Measurements from ENCODE around the gene INSRR. TPM values are rescaled to one million over a fixed set of nuclear protein-coding genes. Genes with fewer than 3 reads are reported as not detected.

INSRR gene
- polyA plus RNA-seq, 2 donors: 0.01 TPM; not detected in 1

- 23 to 25% methylated on average over 5 of the region's 5 CpGs for whole genome bisulfite sequencing, 2 donors
- peaks cover 0 to 3% of the 10 kb centered on the region in 2 donors for H3K9me3 ChIP-seq (ENCODE audit: control insufficient read depth in 2 of 2, insufficient read depth in 1 of 2, low read depth in 1 of 2, low read length in 1 of 2)
- no peak overlapping the region for H3K27ac ChIP-seq (ENCODE audit: low read depth in 2 of 2, low read length in 1 of 2)
- H3K27me3 ChIP-seq (ENCODE audit: control insufficient read depth in 1 of 2, insufficient read depth in 2 of 2, low read length in 2 of 2): peaks cover 3 to 10% of the 10 kb centered on the region in 2 donors
- H3K36me3 ChIP-seq (ENCODE audit: control insufficient read depth in 2 of 2, insufficient read depth in 2 of 2, low read length in 1 of 2): no peaks in the 10 kb centered on the region
- H3K4me1 ChIP-seq (ENCODE audit: control insufficient read depth in 2 of 2, insufficient read depth in 2 of 2, low read length in 1 of 2): peaks cover 3 to 9% of the 10 kb centered on the region in 2 donors
- no peak overlapping the region for H3K4me3 ChIP-seq (ENCODE audit: low read depth in 1 of 2, low read length in 2 of 2)
Measured at GRCh38 chr1:156858555-156858956, 361 bp downstream of the INSRR start.

DNA sequence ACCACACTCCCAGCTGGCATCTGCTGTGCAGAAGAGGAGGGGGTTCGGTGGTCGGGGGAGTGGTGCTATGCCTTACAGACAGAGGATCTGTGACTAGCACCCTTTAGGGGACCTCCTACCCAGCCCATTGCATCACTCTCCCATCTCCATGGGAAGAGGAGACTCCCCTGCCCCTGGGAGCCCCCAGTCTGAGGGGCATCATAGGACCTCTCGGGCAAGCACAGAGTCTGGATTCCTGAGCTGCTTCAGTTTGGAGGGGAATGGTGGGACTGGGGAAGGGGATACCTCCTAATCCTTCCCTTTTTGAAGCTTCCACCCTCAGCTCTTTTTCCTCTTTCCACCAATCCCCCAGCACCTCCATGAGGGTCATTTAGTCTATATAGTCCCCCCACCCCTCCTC lies 1.4 kb downstream of the INSRR start:
- Histone ChIP-seq H3K27ac (ENCODE audit: low read depth in 2 of 2, low read length in 1 of 2) (no peak overlapping the region), H3K27me3 (ENCODE audit: control insufficient read depth in 1 of 2, insufficient read depth in 2 of 2, low read length in 2 of 2) (peaks cover 3 to 10% of the 10 kb centered on the region in 2 donors), H3K4me3 (ENCODE audit: low read depth in 1 of 2, low read length in 2 of 2) (no peak overlapping the region), H3K9me3 (ENCODE audit: control insufficient read depth in 2 of 2, insufficient read depth in 1 of 2, low read depth in 1 of 2, low read length in 1 of 2) (peaks cover 0 to 4% of the 10 kb centered on the region in 2 donors), H3K4me1 (ENCODE audit: control insufficient read depth in 2 of 2, insufficient read depth in 2 of 2, low read length in 1 of 2) (peaks cover 3 to 9% of the 10 kb centered on the region in 2 donors), H3K36me3 (ENCODE audit: control insufficient read depth in 2 of 2, insufficient read depth in 2 of 2, low read length in 1 of 2) (no peaks in the 10 kb centered on the region)
- WGBS, 2 donors: 54 to 65% methylated on average over 3 of the region's 3 CpGs

DNA sequence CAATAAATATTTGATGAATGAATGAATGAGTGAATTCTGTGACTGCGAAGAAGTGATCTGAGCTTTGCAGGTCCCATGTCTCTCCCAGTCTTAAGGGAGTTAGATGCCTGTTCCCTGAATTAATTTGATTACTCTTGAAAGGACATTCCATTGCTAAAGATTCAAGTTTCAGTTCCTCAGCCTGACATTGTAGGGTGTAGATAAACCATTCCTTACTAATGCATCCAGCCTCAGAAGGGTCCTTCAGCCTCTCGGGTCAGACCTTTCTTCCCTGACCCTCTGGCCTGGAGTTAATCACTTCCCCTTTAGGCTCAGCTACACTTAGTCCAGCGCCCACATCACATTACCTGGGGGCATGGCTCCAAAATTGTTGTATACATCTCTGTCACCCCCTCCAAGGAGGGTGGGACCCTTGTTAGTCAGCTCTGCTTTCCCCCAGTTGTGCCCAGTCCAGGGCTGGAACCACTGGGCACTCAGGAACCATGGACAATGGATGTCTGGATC lies 2.6 kb downstream of the INSRR start:
- 75 to 77% methylated on average over 3 of the region's 3 CpGs for WGBS, 2 donors
- Histone ChIP-seq H3K27ac (ENCODE audit: low read depth in 2 of 2, low read length in 1 of 2) (no peak overlapping the region), H3K36me3 (ENCODE audit: control insufficient read depth in 2 of 2, insufficient read depth in 2 of 2, low read length in 1 of 2) (no peaks in the 10 kb centered on the region), H3K4me3 (ENCODE audit: low read depth in 1 of 2, low read length in 2 of 2) (no peak overlapping the region), H3K9me3 (ENCODE audit: control insufficient read depth in 2 of 2, insufficient read depth in 1 of 2, low read depth in 1 of 2, low read length in 1 of 2) (peaks cover 0 to 4% of the 10 kb centered on the region in 2 donors), H3K4me1 (ENCODE audit: control insufficient read depth in 2 of 2, insufficient read depth in 2 of 2, low read length in 1 of 2) (peaks cover 7 to 14% of the 10 kb centered on the region in 2 donors), H3K27me3 (ENCODE audit: control insufficient read depth in 1 of 2, insufficient read depth in 2 of 2, low read length in 2 of 2) (peaks cover 3 to 5% of the 10 kb centered on the region in 2 donors)

DNA sequence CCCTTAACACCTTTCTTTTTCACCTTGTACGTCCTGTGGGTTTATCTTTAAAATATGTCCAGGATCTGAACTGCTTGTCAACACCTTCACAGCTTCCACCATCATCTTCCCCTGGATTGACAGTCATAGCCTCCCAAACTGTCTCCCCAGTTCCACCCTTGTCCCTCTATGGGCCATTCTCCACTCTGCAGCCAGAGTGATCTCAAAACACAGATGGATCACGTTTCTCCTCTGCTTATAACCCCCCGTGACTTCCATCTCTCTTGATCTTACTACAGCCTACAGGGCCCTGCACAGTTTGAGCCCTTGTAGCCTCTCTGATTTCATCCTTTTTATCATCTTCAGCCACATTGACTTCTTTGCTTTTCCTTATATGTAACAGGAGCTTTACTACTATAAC lies 4.3 kb downstream of the INSRR start:
- Histone ChIP-seq H3K36me3 (ENCODE audit: control insufficient read depth in 2 of 2, insufficient read depth in 2 of 2, low read length in 1 of 2) (no peaks in the 10 kb centered on the region), H3K9me3 (ENCODE audit: control insufficient read depth in 2 of 2, insufficient read depth in 1 of 2, low read depth in 1 of 2, low read length in 1 of 2) (peaks cover 0 to 4% of the 10 kb centered on the region in 2 donors), H3K27me3 (ENCODE audit: control insufficient read depth in 1 of 2, insufficient read depth in 2 of 2, low read length in 2 of 2) (peaks cover 3 to 5% of the 10 kb centered on the region in 2 donors), H3K4me1 (ENCODE audit: control insufficient read depth in 2 of 2, insufficient read depth in 2 of 2, low read length in 1 of 2) (peaks cover 5 to 8% of the 10 kb centered on the region in 2 donors), H3K27ac (ENCODE audit: low read depth in 2 of 2, low read length in 1 of 2) (no peak overlapping the region), H3K4me3 (ENCODE audit: low read depth in 1 of 2, low read length in 2 of 2) (no peak overlapping the region)
- 58 to 71% methylated on average over 3 of the region's 3 CpGs for WGBS, 2 donors

DNA sequence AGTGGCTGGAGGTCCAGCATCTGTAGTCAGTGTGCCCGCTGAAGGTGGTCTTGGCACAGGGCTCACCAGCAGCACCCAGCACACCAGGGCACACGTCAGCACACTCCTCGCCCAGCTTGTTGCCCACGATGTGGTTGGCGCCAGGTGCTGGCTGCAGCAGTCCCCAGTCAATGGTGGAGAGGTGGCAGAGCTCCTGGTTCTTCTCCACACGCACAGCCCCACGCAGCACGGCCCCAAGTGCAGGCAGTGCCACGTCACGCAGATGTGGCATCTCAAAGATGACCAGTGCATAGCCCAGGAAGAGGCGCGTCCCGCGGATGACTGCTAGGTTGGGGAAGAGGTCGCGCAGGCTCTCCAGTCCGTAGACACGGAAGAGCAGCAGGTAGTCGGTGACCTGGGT lies 5.2 kb downstream of the INSRR start:
- H3K27me3 ChIP-seq (ENCODE audit: control insufficient read depth in 1 of 2, insufficient read depth in 2 of 2, low read length in 2 of 2): peaks cover 3% of the 10 kb centered on the region in 2 donors
- no peak overlapping the region for H3K4me3 ChIP-seq (ENCODE audit: low read depth in 1 of 2, low read length in 2 of 2)
- H3K9me3 ChIP-seq (ENCODE audit: control insufficient read depth in 2 of 2, insufficient read depth in 1 of 2, low read depth in 1 of 2, low read length in 1 of 2): peaks cover 0 to 4% of the 10 kb centered on the region in 2 donors
- H3K36me3 ChIP-seq (ENCODE audit: control insufficient read depth in 2 of 2, insufficient read depth in 2 of 2, low read length in 1 of 2): no peaks in the 10 kb centered on the region
- no peak overlapping the region for H3K27ac ChIP-seq (ENCODE audit: low read depth in 2 of 2, low read length in 1 of 2)
- H3K4me1 ChIP-seq (ENCODE audit: control insufficient read depth in 2 of 2, insufficient read depth in 2 of 2, low read length in 1 of 2): peaks cover 4 to 8% of the 10 kb centered on the region in 2 donors
- WGBS, 2 donors: 95 to 96% methylated on average over 19 of the region's 19 CpGs

DNA sequence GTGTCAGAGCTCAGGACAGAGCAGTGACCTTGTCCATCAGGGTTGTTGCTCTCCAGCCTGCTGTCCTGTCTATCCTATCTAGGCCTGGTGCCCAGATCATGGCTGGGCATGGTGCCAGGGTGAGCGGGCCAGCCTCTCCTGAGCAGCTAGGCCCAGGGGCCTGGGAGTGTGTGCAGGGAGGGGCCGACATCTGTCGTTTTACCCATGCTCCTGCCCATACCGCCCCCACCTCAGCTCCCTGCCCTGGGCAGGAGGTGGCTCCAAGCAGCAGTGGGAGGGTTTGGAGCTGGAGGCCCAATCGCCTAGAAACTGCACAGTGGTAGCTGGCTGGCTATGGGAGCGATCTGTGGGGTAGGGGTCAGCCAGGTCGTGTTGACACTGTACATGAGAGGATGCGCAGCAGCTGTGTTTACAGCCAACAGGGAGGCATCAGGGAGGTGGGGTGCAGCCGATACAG lies 6.5 kb downstream of the INSRR start:
- Histone ChIP-seq H3K4me3 (ENCODE audit: low read depth in 1 of 2, low read length in 2 of 2) (no peak overlapping the region), H3K9me3 (ENCODE audit: control insufficient read depth in 2 of 2, insufficient read depth in 1 of 2, low read depth in 1 of 2, low read length in 1 of 2) (peaks cover 0 to 4% of the 10 kb centered on the region in 2 donors), H3K4me1 (ENCODE audit: control insufficient read depth in 2 of 2, insufficient read depth in 2 of 2, low read length in 1 of 2) (peaks cover 4 to 8% of the 10 kb centered on the region in 2 donors), H3K27me3 (ENCODE audit: control insufficient read depth in 1 of 2, insufficient read depth in 2 of 2, low read length in 2 of 2) (peaks cover 0 to 4% of the 10 kb centered on the region in 2 donors), H3K36me3 (ENCODE audit: control insufficient read depth in 2 of 2, insufficient read depth in 2 of 2, low read length in 1 of 2) (no peaks in the 10 kb centered on the region), H3K27ac (ENCODE audit: low read depth in 2 of 2, low read length in 1 of 2) (no peak overlapping the region)
- 39 to 43% methylated on average over 9 of the region's 9 CpGs for WGBS, 2 donors

DNA sequence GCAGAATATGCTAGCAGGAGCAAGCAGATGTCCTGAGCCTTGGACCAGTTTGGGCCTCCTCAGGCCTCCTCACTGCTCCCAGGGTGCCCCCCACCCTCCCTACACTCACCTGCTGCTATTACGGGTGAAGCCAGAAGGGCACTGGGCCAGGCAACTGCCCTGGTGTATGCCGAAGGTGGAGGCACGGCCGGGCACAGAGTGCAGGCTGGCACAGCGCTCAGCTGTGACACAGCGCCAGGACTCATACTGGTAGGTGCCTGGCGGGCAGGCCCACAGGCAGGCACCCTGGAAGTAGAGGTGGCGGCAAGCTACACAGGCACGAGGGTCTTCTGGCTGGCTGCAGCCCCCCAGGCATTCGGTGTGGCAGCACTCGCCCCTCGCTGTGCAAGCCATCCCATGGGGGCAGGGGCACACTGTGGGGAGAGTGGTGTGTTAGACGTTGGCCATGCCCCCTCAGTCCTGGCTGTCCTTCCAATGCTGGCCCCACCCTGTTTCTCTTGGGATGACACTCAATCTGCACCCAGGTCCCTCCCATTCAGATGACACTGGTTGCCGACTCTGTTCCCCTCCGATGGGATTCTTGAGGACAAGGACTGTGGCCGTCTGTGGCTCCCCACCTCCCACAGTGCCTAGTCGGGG lies 7.0 kb downstream of the INSRR start:
- Histone ChIP-seq H3K9me3 (ENCODE audit: control insufficient read depth in 2 of 2, insufficient read depth in 1 of 2, low read depth in 1 of 2, low read length in 1 of 2) (peaks cover 0 to 4% of the 10 kb centered on the region in 2 donors), H3K36me3 (ENCODE audit: control insufficient read depth in 2 of 2, insufficient read depth in 2 of 2, low read length in 1 of 2) (no peaks in the 10 kb centered on the region), H3K27me3 (ENCODE audit: control insufficient read depth in 1 of 2, insufficient read depth in 2 of 2, low read length in 2 of 2) (peaks cover 0 to 4% of the 10 kb centered on the region in 2 donors), H3K4me1 (ENCODE audit: control insufficient read depth in 2 of 2, insufficient read depth in 2 of 2, low read length in 1 of 2) (peaks cover 4 to 8% of the 10 kb centered on the region in 2 donors), H3K4me3 (ENCODE audit: low read depth in 1 of 2, low read length in 2 of 2) (no peak overlapping the region), H3K27ac (ENCODE audit: low read depth in 2 of 2, low read length in 1 of 2) (no peak overlapping the region)
- WGBS, 2 donors: 51 to 57% methylated on average over 17 of the region's 17 CpGs

- H3K36me3 ChIP-seq (ENCODE audit: control insufficient read depth in 2 of 2, insufficient read depth in 2 of 2, low read length in 1 of 2): no peaks in the 10 kb centered on the region
- H3K4me1 ChIP-seq (ENCODE audit: control insufficient read depth in 2 of 2, insufficient read depth in 2 of 2, low read length in 1 of 2): peaks cover 9 to 13% of the 10 kb centered on the region in 2 donors
- no peak overlapping the region for H3K27ac ChIP-seq (ENCODE audit: low read depth in 2 of 2, low read length in 1 of 2)
- no peak overlapping the region for H3K4me3 ChIP-seq (ENCODE audit: low read depth in 1 of 2, low read length in 2 of 2)
- 39 to 40% methylated on average over 23 of the region's 23 CpGs for WGBS, 2 donors
- H3K9me3 ChIP-seq (ENCODE audit: control insufficient read depth in 2 of 2, insufficient read depth in 1 of 2, low read depth in 1 of 2, low read length in 1 of 2): peaks cover 0 to 4% of the 10 kb centered on the region in 2 donors
- H3K27me3 ChIP-seq (ENCODE audit: control insufficient read depth in 1 of 2, insufficient read depth in 2 of 2, low read length in 2 of 2): peaks cover 0 to 4% of the 10 kb centered on the region in 2 donors
Measured at GRCh38 chr1:156849151-156849496, 9.8 kb downstream of the INSRR start.

GRCh38 chr1:156848461-156849150 lies 10.3 kb downstream of the INSRR start:
- H3K9me3 ChIP-seq (ENCODE audit: control insufficient read depth in 2 of 2, insufficient read depth in 1 of 2, low read depth in 1 of 2, low read length in 1 of 2): peaks cover 0 to under 1% of the 10 kb centered on the region in 2 donors
- no peak overlapping the region for H3K27ac ChIP-seq (ENCODE audit: low read depth in 2 of 2, low read length in 1 of 2)
- peaks cover 9 to 13% of the 10 kb centered on the region in 2 donors for H3K4me1 ChIP-seq (ENCODE audit: control insufficient read depth in 2 of 2, insufficient read depth in 2 of 2, low read length in 1 of 2)
- H3K27me3 ChIP-seq (ENCODE audit: control insufficient read depth in 1 of 2, insufficient read depth in 2 of 2, low read length in 2 of 2): peaks cover 0 to 4% of the 10 kb centered on the region in 2 donors
- 12 to 14% methylated on average over 36 of the region's 36 CpGs for WGBS, 2 donors
- H3K4me3 ChIP-seq (ENCODE audit: low read depth in 1 of 2, low read length in 2 of 2): no peak overlapping the region
- H3K36me3 ChIP-seq (ENCODE audit: control insufficient read depth in 2 of 2, insufficient read depth in 2 of 2, low read length in 1 of 2): no peaks in the 10 kb centered on the region
